HG02798 (cell line): Measurements from ENCODE around the gene TTLL8.

Source experiments
- ATAC-seq: cut with Tn5 transposase; IDR thresholded peaks from one replicate; pipeline ENCODE4 v1.9.1; 2021; ENCODE audit warnings: mild to moderate bottlenecking; ENCODE audit not compliant: unreplicated experiment, poor library complexity

TTLL8 gene

GRCh38 chr22:50063589-50064393 is 5.7 kb upstream of the TTLL8 start:
- ATAC-seq, result no peak

GRCh38 chr22:50062509-50063135 is 4.5 kb upstream of the TTLL8 start:
- no peak for ATAC-seq

- ATAC-seq, result no peak
These were observed 3.8 kb upstream of the TTLL8 start for GRCh38 chr22:50061824-50062355.

GRCh38 chr22:50061141-50061823 is 3.2 kb upstream of the TTLL8 start:
- no peak for ATAC-seq

- ATAC-seq, result no peak
These were observed 2.5 kb upstream of the TTLL8 start for GRCh38 chr22:50060441-50061140.

- ATAC-seq, result no peak
These were observed 1.8 kb upstream of the TTLL8 start for GRCh38 chr22:50059881-50060262.

- ATAC-seq, result no peak
These were observed 1.1 kb upstream of the TTLL8 start for GRCh38 chr22:50058906-50059880.

- ATAC-seq, result no peak
These were observed 629 bp downstream of the TTLL8 start for GRCh38 chr22:50057278-50058060.

- no peak for ATAC-seq
These were observed 1.7 kb downstream of the TTLL8 start for GRCh38 chr22:50056214-50056972.

- no peak for ATAC-seq
These were observed 4.2 kb downstream of the TTLL8 start for GRCh38 chr22:50053861-50054260.

GRCh38 chr22:50051930-50052329 is 6.2 kb downstream of the TTLL8 start:
- no peak for ATAC-seq

- no peak for ATAC-seq
These were observed 8.6 kb downstream of the TTLL8 start for GRCh38 chr22:50049299-50050195.

GRCh38 chr22:50048836-50049235 is 9.3 kb downstream of the TTLL8 start:
- no peak for ATAC-seq

- ATAC-seq, result no peak
These were observed 9.9 kb downstream of the TTLL8 start for GRCh38 chr22:50048061-50048765.

GRCh38 chr22:50047346-50047745 is 10.8 kb downstream of the TTLL8 start:
- no peak for ATAC-seq

GRCh38 chr22:50046481-50047245 is 11.4 kb downstream of the TTLL8 start:
- ATAC-seq, result no peak
